HUES6 (cell line): Measurements from ENCODE around the gene GNG7.
"Not testable (repeated sequence)": the region's sequence is repeated elsewhere in the genome, so short reads cannot be mapped to it uniquely, and the experiment has no call there.

Experiments used
- H3K27ac ChIP-seq: 2 replicates; pipeline ENCODE4 v1.7.0; 2013; ENCODE audit warnings: low read depth, mild to moderate bottlenecking, low read length, inconsistent platforms
- H3K27me3 ChIP-seq: 2 replicates; pipeline ENCODE4 v1.6.1; 2013; ENCODE audit warnings: low read length; ENCODE audit not compliant: control insufficient read depth, insufficient read depth
- H3K36me3 ChIP-seq: 2 replicates; pipeline ENCODE4 v1.6.1; 2013; ENCODE audit warnings: low read length; ENCODE audit not compliant: control insufficient read depth, insufficient read depth
- H3K4me1 ChIP-seq: 2 replicates; pipeline ENCODE4 v1.6.1; 2013; ENCODE audit warnings: low read length; ENCODE audit not compliant: control insufficient read depth, insufficient read depth
- H3K4me3 ChIP-seq: 2 replicates; pipeline ENCODE4 v1.5.1; 2013; ENCODE audit warnings: low read depth, low read length
- H3K9ac ChIP-seq: one replicate; pipeline ENCODE4 v1.6.1; 2013; ENCODE audit warnings: mild to moderate bottlenecking, low read length
- H3K9me3 ChIP-seq: 2 replicates; pipeline ENCODE4 v1.6.1; 2013; ENCODE audit warnings: low read depth, low read length; ENCODE audit not compliant: control insufficient read depth, insufficient read depth

Gene GNG7

DNA sequence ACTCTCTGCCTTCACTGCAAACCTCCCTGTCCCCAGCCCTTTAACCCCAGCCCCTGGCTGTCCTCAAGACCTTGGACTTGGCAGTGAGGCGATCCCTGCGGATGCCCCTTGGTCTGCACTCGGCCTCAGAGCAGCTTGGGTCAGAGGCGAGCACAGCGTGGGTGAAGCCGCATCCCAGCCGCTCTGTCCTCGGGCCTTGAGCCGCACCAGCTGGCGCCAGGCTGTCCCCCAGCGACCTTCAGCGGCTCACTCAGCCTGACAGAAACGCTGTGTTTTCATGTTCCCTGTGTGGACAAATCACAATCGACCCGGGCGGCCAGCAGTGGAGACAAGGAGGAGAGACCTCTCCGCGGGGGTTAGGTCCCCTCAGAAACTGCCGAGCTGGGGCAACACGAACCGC, 52.0 kb downstream of the GNG7 start:
- no peaks in the 10 kb centered on the region for H3K9me3 ChIP-seq
- no peak overlapping the region for H3K4me3 ChIP-seq
- H3K4me1 ChIP-seq = peaks cover 13% of the 10 kb centered on the region
- no peaks in the 10 kb centered on the region for H3K36me3 ChIP-seq
- no peak overlapping the region for H3K27ac ChIP-seq
- no peaks in the 10 kb centered on the region for H3K27me3 ChIP-seq
- no peak overlapping the region for H3K9ac ChIP-seq

DNA sequence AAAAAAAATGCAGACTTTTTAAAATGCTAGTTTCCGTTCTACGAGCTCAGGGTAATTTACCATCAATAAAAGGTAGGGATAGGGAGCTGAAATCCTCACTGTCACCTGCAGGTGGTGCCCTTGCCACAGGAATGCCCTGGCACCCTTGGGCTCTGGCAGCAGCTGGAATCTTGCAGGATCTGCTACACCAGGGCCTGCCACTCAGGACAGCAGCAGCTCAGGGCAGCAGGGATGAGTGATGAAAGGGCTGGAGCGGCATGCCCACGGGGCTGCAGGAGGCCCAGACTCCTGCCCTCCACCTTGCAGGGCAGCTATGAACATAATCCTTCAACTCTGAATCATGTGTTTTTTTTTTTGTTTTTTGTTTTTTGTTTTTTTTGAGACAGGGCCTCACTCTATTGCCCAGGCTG, 54.0 kb downstream of the GNG7 start:
- Histone ChIP-seq H3K4me3 (no peak overlapping the region), H3K9me3 (no peaks in the 10 kb centered on the region), H3K4me1 (peaks cover 2% of the 10 kb centered on the region), H3K9ac (no peak overlapping the region), H3K27ac (no peak overlapping the region), H3K36me3 (no peaks in the 10 kb centered on the region), H3K27me3 (no peaks in the 10 kb centered on the region)

DNA sequence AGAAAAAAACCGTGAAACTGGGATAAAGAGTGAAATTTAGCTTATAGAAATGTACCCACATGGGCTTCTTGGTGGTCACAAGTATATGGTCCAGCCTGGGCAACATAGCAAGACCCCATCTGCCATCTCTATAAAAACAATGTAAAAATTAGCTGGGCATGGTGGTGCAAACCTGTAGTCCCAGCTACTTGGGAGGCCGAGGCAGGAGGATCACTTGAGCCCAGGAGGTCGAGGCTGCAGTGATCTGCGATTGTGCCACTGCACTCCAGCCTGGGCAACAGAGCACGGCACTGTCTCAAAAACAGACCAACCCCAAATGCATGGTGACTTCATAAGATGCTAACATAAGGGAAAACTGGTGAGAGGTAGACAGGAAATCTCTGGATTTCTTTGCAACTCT, 54.4 kb downstream of the GNG7 start:
- Histone ChIP-seq H3K4me3 (no peak overlapping the region), H3K9me3 (no peaks in the 10 kb centered on the region), H3K36me3 (no peaks in the 10 kb centered on the region), H3K27ac (no peak overlapping the region), H3K4me1 (no peaks in the 10 kb centered on the region), H3K9ac (no peak overlapping the region), H3K27me3 (no peaks in the 10 kb centered on the region)

DNA sequence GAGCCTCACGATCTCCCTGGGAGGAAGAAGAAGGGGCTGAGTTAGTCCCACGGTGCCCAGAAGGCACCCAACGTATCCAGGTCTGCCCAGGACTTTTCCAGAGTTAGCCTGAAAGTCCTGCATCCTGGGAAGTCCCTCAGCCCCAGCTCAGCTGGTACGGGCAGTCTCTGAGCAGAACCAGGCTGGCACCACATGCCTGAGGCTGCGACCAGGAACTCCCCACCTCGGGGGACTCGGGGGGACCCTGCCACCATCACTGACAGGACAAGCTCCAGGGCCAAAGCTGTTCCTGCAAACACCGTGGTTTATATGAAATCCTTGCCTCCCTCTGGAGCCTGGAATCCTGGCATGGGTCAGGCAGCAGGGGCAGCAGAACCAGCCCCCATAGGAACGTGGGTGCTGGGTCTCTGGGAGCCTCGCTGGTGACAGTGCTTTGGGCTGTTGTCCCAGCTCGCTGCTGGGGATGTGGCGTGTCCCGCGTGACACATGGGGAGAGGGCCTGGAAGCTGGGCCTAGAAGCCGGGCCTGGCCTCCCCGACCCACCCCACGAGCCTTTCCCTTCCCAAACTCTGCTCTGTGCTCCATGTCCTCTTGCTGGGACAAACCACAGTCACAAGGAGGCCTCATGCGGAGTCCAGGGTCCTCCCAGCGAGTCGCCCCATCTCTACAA, 55.5 kb downstream of the GNG7 start:
- no peaks in the 10 kb centered on the region for H3K4me1 ChIP-seq
- H3K27me3 ChIP-seq = no peaks in the 10 kb centered on the region
- H3K36me3 ChIP-seq = no peaks in the 10 kb centered on the region

DNA sequence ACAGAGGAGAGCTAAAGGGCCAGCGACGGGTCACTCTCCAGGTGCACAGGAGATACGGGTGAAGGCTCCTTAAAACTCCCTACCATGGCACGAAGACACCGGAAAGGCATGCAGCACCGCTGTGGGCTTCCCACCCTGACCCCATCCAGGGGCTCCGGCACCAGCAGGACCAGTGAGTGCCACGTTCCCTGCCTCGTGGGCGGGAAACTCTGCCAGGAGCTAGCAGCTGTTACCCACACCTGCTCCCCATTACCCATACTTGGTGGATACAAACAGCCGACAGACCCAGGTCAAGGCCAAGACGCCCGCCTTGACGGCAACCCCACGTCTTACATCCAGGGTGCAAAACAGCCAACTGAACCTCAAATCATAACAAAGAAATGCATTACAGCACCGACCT, 56.7 kb downstream of the GNG7 start:
- H3K9ac ChIP-seq = no peak overlapping the region
- H3K36me3 ChIP-seq = no peaks in the 10 kb centered on the region
- no peaks in the 10 kb centered on the region for H3K9me3 ChIP-seq
- no peaks in the 10 kb centered on the region for H3K4me1 ChIP-seq
- no peak overlapping the region for H3K27ac ChIP-seq
- H3K4me3 ChIP-seq = no peak overlapping the region
- no peaks in the 10 kb centered on the region for H3K27me3 ChIP-seq

More for the DNA sequence above, 55.5 kb downstream of the GNG7 start:
- Histone ChIP-seq H3K4me3 (no peak overlapping the region), H3K9ac (no peak overlapping the region), H3K9me3 (no peaks in the 10 kb centered on the region), H3K27ac (no peak overlapping the region)

- H3K27ac ChIP-seq, H3K4me1 ChIP-seq, H3K9ac ChIP-seq, H3K9me3 ChIP-seq, H3K27me3 ChIP-seq, H3K36me3 ChIP-seq, H3K4me3 ChIP-seq: not testable (repeated sequence)
Measured at GRCh38 chr19:2643123-2643737, 59.3 kb downstream of the GNG7 start.

DNA sequence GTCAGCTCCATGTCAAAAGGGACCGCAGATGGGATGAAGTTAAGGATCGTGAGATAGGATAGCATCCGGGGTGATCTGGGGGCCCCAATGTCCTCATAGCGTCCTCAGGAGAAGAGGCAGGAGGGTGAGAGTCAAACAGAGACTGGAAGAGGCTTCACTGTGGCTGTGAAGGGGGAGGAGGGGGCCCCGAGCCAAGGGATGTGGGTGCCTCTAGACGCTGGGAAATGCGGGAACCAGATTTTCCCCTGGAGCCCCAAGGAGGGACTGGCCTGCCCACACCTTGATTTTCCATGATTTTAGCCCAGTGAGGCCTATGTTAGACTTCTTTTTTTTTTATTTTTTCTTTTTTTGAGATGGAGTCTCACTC, 61.2 kb downstream of the GNG7 start:
- no peaks in the 10 kb centered on the region for H3K27me3 ChIP-seq
- H3K9ac ChIP-seq = no peak overlapping the region
- H3K4me1 ChIP-seq = 0 out of 2 replicates have a peak, but pooled peaks cover 3% of the 10 kb centered on the region
- no peaks in the 10 kb centered on the region for H3K36me3 ChIP-seq
- H3K9me3 ChIP-seq = no peaks in the 10 kb centered on the region
- no peak overlapping the region for H3K4me3 ChIP-seq
- no peak overlapping the region for H3K27ac ChIP-seq

DNA sequence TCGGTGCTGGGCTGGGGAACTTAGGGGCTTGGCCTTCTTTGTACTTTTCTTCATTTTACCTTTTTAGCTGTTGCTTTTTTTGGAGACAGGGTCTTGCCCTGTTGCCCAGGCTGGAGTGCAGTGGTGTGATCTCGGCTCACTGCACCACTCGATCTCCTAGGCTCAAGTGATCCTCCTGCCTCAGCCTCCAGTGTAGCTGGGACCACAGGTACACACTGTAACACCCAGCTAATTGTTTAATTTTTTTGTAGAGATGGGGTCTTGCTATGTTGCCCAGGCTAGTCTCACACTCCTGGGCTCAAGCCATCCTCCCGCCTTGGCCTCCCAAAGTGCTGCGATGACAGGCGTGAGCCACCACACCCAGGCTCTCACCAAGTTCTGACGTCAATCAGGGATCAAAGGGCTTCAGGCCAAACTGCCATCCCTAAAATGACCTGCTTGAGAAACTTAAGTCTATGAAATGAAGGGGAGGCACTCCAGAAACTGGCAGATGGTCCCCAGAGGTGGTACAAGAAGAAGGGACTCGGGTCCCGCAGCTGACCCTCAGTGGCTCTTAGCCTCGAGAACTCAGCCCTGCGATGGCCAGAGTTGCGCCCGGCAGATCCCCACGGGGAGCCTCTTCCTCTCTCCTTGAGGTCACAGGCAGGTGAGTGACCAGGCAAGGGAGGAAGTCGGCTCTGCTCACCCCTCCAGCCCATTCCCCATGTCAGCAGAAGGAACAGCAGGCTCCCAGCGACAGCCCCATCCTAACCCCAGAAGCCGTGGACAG, 61.7 kb downstream of the GNG7 start:
- Histone ChIP-seq H3K27me3 (no peaks in the 10 kb centered on the region), H3K36me3 (no peaks in the 10 kb centered on the region), H3K27ac (no peak overlapping the region), H3K9me3 (no peaks in the 10 kb centered on the region), H3K4me3 (no peak overlapping the region), H3K4me1 (0 out of 2 replicates have a peak, but pooled peaks cover 3% of the 10 kb centered on the region), H3K9ac (no peak overlapping the region)

DNA sequence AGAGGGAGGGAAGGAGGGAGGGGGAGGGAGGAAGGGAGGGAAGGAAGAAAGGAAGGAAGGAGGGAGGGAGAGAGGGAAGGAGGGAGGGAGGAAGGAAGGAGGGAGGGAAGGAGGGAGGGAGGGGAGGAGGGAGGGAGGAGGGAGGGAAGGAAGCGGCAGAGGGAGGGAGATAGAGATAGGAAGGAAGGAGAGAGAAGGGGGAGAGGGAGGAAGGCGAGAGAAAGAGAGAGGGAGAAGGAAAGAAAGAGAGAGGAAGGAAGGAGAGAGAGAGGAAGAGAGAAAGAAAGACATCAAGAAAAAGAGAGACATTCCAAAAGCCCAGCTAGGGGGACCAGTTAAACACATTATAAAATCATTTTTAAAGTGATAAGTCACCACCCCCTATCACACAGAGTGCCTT, 62.5 kb downstream of the GNG7 start:
- H3K4me3 ChIP-seq = no peak overlapping the region
- no peak overlapping the region for H3K27ac ChIP-seq
- 0 out of 2 replicates have a peak, but pooled peaks cover 3% of the 10 kb centered on the region for H3K4me1 ChIP-seq

DNA sequence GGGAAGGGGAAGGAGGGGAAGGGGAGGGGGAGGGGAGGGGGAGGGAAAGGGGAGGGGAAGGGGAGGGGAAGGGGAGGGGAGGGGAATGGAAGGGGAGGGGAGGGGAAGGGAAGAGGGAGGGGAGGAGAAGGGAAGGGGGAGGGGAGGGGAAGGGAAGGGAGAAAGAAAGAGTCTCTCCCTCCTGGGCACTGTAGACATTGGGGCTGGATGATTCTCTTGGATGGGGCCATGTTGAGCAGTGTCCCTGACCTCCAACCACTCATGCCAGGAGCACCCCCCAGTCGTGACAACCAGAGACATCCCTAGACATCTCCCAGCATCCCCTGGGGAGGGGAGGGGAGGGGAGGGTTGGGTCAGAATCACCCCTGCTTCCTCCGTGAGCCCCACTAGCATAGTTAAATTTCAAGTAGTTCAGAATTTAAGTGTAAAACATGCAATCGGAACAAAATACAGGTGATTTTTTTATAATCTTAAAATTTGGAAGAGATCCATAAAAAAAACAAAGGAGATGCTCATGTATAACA, 64.0 kb downstream of the GNG7 start:
- Histone ChIP-seq H3K36me3 (no peaks in the 10 kb centered on the region), H3K4me1 (0 out of 2 replicates have a peak, but pooled peaks cover 3% of the 10 kb centered on the region), H3K9ac (no peak overlapping the region), H3K9me3 (no peaks in the 10 kb centered on the region), H3K27me3 (no peaks in the 10 kb centered on the region), H3K27ac (no peak overlapping the region), H3K4me3 (no peak overlapping the region)

More for the DNA sequence above, 62.5 kb downstream of the GNG7 start:
- Histone ChIP-seq H3K36me3 (no peaks in the 10 kb centered on the region), H3K9ac (no peak overlapping the region), H3K9me3 (no peaks in the 10 kb centered on the region), H3K27me3 (no peaks in the 10 kb centered on the region)
